GM23338 (cell line): ENCODE results near the gene ALG9. TPM values are rescaled to one million over a fixed set of nuclear protein-coding genes. Genes with fewer than 3 reads are reported as not detected.
"Not testable (repeated sequence)": the region's sequence is repeated elsewhere in the genome, so short reads cannot be mapped to it uniquely, and the experiment has no call there.

ENCODE experiments used
- ATAC-seq: fragments of 200-7000 bp; cut with Tn5 transposase; 3 replicates; pipeline ENCODE4 v1.9.1; 2020
- DNase-seq: peaks from one replicate; pipeline ENCODE4 v3.0.0-alpha.2; 2015; ENCODE audit warnings: low spot score
- H2AFZ ChIP-seq: fragments of 200-600 bp; sonication (generic); 2 replicates; pipeline ENCODE4 v1.8.0; 2016; ENCODE audit warnings: antibody characterized with exemption, mild to moderate bottlenecking, moderate library complexity
- H3F3A ChIP-seq: fragments of 200-600 bp; sonication (generic); replicated peaks from 2 replicates; pipeline ENCODE4 v1.8.0; 2017; ENCODE audit warnings: antibody characterized with exemption, mixed run types, low read depth
- H3K27ac ChIP-seq: fragments of 200-600 bp; sonication (generic); 2 replicates; pipeline ENCODE4 v1.6.1; 2016; ENCODE audit warnings: low read depth
- H3K27me3 ChIP-seq: fragments of 200-600 bp; sonication (generic); 2 replicates; pipeline ENCODE4 v1.8.0; 2016; ENCODE audit warnings: mild to moderate bottlenecking, mixed run types, moderate library complexity; ENCODE audit not compliant: insufficient read depth
- H3K36me3 ChIP-seq: fragments of 200-600 bp; sonication (generic); 2 replicates; pipeline ENCODE4 v1.8.0; 2016; ENCODE audit warnings: mild to moderate bottlenecking; ENCODE audit not compliant: insufficient read depth
- H3K4me1 ChIP-seq: fragments of 200-600 bp; sonication (generic); 2 replicates; pipeline ENCODE4 v1.8.0; 2016; ENCODE audit warnings: mild to moderate bottlenecking, moderate library complexity; ENCODE audit not compliant: insufficient read depth
- H3K4me2 ChIP-seq: fragments of 200-600 bp; sonication (generic); 2 replicates; pipeline ENCODE4 v1.7.1; 2017; ENCODE audit warnings: mixed run types
- H3K4me3 ChIP-seq: fragments of 200-600 bp; sonication (generic); 2 replicates; pipeline ENCODE4 v1.6.1; 2016; ENCODE audit warnings: mixed run types
- H3K79me2 ChIP-seq: fragments of 200-600 bp; sonication (generic); replicated peaks from 2 replicates; pipeline ENCODE4 v1.8.0; 2017; ENCODE audit warnings: mild to moderate bottlenecking; ENCODE audit not compliant: insufficient read depth
- H3K9me2 ChIP-seq: fragments of 200-600 bp; sonication (generic); 2 replicates; pipeline ENCODE4 v1.8.0; 2017; ENCODE audit not compliant: insufficient read depth
- H4K20me1 ChIP-seq: fragments of 200-600 bp; sonication (generic); replicated peaks from 2 replicates; pipeline ENCODE4 v1.8.0; 2017; ENCODE audit warnings: mild to moderate bottlenecking; ENCODE audit not compliant: insufficient read depth
- H3K27ac Mint-ChIP-seq: 2 replicates; pipeline ENCODE4 v1.8.0; 2020; ENCODE audit warnings: inconsistent platforms, mild to moderate bottlenecking, moderate library complexity, mixed read lengths
- H3K27me3 Mint-ChIP-seq: 3 replicates; pipeline ENCODE4 v1.8.0; 2022; ENCODE audit warnings: low read depth, mild to moderate bottlenecking, moderate library complexity, mixed read lengths, inconsistent platforms; ENCODE audit not compliant: insufficient read depth, poor library complexity
- H3K36me3 Mint-ChIP-seq: 3 replicates; pipeline ENCODE4 v1.8.0; 2021; ENCODE audit warnings: low read depth, mild to moderate bottlenecking, inconsistent platforms, moderate library complexity, mixed read lengths
- H3K4me1 Mint-ChIP-seq: 3 replicates; pipeline ENCODE4 v1.8.0; 2020; ENCODE audit warnings: mild to moderate bottlenecking, inconsistent platforms, mixed read lengths
- H3K4me3 Mint-ChIP-seq: 3 replicates; pipeline ENCODE4 v1.8.0; 2021; ENCODE audit warnings: moderate library complexity, mild to moderate bottlenecking, inconsistent platforms, mixed read lengths
- H3K9me3 Mint-ChIP-seq: 3 replicates; pipeline ENCODE4 v1.8.0; 2020; ENCODE audit warnings: moderate library complexity, mild to moderate bottlenecking, inconsistent platforms, mixed read lengths
- EZH2 ChIP-seq: fragments of 200-600 bp; sonication (generic); IDR thresholded peaks from one replicate; pipeline ENCODE4 v1.8.0; 2017; ENCODE audit warnings: antibody characterized with exemption, mild to moderate bottlenecking, low read depth; ENCODE audit not compliant: unreplicated experiment
- STAT1 ChIP-seq: IDR thresholded peaks from one replicate; pipeline ENCODE4 v1.6.1; 2016; ENCODE audit warnings: antibody characterized with exemption; ENCODE audit not compliant: unreplicated experiment
- ZNF114 ChIP-seq: fragments of 250-450 bp; sonication (Bioruptor Pico); IDR thresholded peaks from 2 replicates; pipeline ENCODE4 v1.5.0; 2020; ENCODE audit warnings: mild to moderate bottlenecking, moderate library complexity
- polyA plus RNA-seq: library from polyadenylated mRNA; unstranded; fragments of >200 nt; fragmentation: Nextera tagmentation; extraction: Ambion mirVana; gene quantifications from 2 replicates; pipeline ENCODE4 v1.2.1, GENCODE V29; 2016
- total RNA-seq: library from RNA; depleted of rRNA; stranded (reverse); fragments of >200 nt; shearing (Covaris generic); gene quantifications from 2 replicates; pipeline ENCODE4 v1.2.3, GENCODE V29; 2014
- TF ChIP-seq, protein P1 (sequence below): IDR thresholded peaks from 2 replicates; pipeline ENCODE4 v1.6.1; 2016; ENCODE audit warnings: antibody characterized with exemption
- TF ChIP-seq, protein P2 (sequence below): IDR thresholded peaks from one replicate; pipeline ENCODE4 v1.6.1; 2018; ENCODE audit warnings: antibody characterized with exemption; ENCODE audit not compliant: unreplicated experiment
- TF ChIP-seq, protein P3 (sequence below): fragments of 250-450 bp; sonication (Bioruptor Pico); IDR thresholded peaks from 2 replicates; pipeline ENCODE4 v1.5.0; 2020; ENCODE audit warnings: mild to moderate bottlenecking, moderate library complexity

ALG9 gene
- total and polyA plus RNA-seq, 2 experiments from 2014 or later = 25.4 to 31.1 TPM

DNA sequence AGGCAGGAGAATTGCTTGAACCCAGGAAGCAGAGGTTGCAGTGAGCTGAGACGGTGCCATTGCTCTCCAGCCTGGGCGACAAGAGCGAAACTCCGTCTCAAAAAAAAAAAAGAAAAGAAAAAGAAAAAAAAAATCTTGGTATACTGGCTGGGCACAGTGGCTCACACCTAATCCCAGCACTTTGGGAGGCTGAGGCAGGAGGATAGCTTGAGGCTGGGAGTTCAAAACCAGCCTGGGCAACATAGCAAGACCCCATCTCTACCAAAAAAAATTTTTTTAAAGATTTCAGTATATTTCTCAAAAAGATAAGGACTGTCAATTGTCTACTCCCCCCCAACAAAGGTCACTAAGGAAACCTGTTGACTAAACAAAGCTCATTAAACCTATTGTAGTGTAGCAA, 13.7 kb upstream of the ALG9 start:
- H3K9me2 ChIP-seq, H3K4me3 ChIP-seq, H3K36me3 ChIP-seq, H3K4me1 ChIP-seq, H3F3A ChIP-seq, DNase-seq, H3K4me1 Mint-ChIP-seq, ATAC-seq, H3K79me2 ChIP-seq, H3K27me3 ChIP-seq, H3K4me3 Mint-ChIP-seq, H3K27ac Mint-ChIP-seq, H3K36me3 Mint-ChIP-seq, H3K4me2 ChIP-seq, H3K9me3 Mint-ChIP-seq, H2AFZ ChIP-seq, H3K27me3 Mint-ChIP-seq, H3K27ac ChIP-seq, H4K20me1 ChIP-seq: not testable (repeated sequence)

DNA sequence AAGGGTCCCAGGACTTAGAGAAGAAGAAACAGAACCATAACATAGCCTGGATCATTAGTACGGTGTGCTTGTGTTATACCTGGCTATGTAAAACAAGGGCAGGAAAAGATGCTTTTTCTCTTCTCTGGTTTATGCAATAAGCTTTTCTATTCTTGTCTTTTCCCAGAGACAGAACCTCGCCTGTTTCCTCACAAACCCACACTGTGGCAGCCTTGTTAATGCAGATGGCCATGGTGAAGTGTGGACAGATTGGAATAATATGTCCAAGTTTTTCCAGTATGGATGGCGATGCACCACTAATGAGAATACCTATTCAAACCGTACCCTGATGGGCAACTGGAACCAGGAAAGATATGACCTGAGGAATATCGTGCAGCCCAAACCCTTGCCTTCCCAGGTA, 10.8 kb upstream of the ALG9 start:
- Histone ChIP-seq H3K9me2 (no peaks in the 10 kb centered on the region), H2AFZ (no peak overlapping the region), H3K79me2 (no peaks in the 10 kb centered on the region), H3K27ac (no peak overlapping the region), H3F3A (peaks cover 5% of the 10 kb centered on the region), H3K27me3 (no peaks in the 10 kb centered on the region), H3K4me1 (0 out of 2 replicates have a peak, but pooled peaks cover 9% of the 10 kb centered on the region), H3K4me2 (no peak overlapping the region), H3K36me3 (no peaks in the 10 kb centered on the region), H3K4me3 (no peak overlapping the region), H4K20me1 (no peaks in the 10 kb centered on the region)
- peaks cover 5% of the 10 kb centered on the region for H3K27me3 Mint-ChIP-seq
- no peaks in the 10 kb centered on the region for H3K9me3 Mint-ChIP-seq
- ATAC-seq = no peak
- no peak overlapping the region for H3K27ac Mint-ChIP-seq
- no peaks in the 10 kb centered on the region for H3K36me3 Mint-ChIP-seq
- no peak overlapping the region for H3K4me3 Mint-ChIP-seq
- H3K4me1 Mint-ChIP-seq = peaks cover 5% of the 10 kb centered on the region; the same call in 2 of the 3 replicates
- TF ChIP-seq EZH2 = no peak
- TF ChIP-seq, protein P1, sequence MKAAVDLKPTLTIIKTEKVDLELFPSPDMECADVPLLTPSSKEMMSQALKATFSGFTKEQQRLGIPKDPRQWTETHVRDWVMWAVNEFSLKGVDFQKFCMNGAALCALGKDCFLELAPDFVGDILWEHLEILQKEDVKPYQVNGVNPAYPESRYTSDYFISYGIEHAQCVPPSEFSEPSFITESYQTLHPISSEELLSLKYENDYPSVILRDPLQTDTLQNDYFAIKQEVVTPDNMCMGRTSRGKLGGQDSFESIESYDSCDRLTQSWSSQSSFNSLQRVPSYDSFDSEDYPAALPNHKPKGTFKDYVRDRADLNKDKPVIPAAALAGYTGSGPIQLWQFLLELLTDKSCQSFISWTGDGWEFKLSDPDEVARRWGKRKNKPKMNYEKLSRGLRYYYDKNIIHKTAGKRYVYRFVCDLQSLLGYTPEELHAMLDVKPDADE = no peak
- TF ChIP-seq, protein P2, sequence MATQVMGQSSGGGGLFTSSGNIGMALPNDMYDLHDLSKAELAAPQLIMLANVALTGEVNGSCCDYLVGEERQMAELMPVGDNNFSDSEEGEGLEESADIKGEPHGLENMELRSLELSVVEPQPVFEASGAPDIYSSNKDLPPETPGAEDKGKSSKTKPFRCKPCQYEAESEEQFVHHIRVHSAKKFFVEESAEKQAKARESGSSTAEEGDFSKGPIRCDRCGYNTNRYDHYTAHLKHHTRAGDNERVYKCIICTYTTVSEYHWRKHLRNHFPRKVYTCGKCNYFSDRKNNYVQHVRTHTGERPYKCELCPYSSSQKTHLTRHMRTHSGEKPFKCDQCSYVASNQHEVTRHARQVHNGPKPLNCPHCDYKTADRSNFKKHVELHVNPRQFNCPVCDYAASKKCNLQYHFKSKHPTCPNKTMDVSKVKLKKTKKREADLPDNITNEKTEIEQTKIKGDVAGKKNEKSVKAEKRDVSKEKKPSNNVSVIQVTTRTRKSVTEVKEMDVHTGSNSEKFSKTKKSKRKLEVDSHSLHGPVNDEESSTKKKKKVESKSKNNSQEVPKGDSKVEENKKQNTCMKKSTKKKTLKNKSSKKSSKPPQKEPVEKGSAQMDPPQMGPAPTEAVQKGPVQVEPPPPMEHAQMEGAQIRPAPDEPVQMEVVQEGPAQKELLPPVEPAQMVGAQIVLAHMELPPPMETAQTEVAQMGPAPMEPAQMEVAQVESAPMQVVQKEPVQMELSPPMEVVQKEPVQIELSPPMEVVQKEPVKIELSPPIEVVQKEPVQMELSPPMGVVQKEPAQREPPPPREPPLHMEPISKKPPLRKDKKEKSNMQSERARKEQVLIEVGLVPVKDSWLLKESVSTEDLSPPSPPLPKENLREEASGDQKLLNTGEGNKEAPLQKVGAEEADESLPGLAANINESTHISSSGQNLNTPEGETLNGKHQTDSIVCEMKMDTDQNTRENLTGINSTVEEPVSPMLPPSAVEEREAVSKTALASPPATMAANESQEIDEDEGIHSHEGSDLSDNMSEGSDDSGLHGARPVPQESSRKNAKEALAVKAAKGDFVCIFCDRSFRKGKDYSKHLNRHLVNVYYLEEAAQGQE = no peak
- no peak for DNase-seq

DNA sequence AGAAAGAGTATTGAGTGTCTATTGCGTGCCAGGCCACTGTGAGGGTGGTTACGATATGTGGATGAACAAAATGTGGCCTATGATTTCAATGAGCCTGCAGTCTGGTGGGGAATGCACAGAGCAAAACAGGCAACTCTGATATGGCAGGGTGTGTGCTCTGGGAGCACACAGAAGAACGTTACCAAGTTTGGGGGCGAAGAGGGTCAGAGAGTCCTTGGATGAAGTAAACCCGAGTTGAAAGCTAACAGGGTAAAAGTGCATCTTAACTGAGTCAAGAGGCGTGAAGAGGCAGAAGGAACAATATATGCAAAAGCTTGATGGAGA, 8.2 kb upstream of the ALG9 start:
- ATAC-seq = no peak
- TF ChIP-seq, protein P3, sequence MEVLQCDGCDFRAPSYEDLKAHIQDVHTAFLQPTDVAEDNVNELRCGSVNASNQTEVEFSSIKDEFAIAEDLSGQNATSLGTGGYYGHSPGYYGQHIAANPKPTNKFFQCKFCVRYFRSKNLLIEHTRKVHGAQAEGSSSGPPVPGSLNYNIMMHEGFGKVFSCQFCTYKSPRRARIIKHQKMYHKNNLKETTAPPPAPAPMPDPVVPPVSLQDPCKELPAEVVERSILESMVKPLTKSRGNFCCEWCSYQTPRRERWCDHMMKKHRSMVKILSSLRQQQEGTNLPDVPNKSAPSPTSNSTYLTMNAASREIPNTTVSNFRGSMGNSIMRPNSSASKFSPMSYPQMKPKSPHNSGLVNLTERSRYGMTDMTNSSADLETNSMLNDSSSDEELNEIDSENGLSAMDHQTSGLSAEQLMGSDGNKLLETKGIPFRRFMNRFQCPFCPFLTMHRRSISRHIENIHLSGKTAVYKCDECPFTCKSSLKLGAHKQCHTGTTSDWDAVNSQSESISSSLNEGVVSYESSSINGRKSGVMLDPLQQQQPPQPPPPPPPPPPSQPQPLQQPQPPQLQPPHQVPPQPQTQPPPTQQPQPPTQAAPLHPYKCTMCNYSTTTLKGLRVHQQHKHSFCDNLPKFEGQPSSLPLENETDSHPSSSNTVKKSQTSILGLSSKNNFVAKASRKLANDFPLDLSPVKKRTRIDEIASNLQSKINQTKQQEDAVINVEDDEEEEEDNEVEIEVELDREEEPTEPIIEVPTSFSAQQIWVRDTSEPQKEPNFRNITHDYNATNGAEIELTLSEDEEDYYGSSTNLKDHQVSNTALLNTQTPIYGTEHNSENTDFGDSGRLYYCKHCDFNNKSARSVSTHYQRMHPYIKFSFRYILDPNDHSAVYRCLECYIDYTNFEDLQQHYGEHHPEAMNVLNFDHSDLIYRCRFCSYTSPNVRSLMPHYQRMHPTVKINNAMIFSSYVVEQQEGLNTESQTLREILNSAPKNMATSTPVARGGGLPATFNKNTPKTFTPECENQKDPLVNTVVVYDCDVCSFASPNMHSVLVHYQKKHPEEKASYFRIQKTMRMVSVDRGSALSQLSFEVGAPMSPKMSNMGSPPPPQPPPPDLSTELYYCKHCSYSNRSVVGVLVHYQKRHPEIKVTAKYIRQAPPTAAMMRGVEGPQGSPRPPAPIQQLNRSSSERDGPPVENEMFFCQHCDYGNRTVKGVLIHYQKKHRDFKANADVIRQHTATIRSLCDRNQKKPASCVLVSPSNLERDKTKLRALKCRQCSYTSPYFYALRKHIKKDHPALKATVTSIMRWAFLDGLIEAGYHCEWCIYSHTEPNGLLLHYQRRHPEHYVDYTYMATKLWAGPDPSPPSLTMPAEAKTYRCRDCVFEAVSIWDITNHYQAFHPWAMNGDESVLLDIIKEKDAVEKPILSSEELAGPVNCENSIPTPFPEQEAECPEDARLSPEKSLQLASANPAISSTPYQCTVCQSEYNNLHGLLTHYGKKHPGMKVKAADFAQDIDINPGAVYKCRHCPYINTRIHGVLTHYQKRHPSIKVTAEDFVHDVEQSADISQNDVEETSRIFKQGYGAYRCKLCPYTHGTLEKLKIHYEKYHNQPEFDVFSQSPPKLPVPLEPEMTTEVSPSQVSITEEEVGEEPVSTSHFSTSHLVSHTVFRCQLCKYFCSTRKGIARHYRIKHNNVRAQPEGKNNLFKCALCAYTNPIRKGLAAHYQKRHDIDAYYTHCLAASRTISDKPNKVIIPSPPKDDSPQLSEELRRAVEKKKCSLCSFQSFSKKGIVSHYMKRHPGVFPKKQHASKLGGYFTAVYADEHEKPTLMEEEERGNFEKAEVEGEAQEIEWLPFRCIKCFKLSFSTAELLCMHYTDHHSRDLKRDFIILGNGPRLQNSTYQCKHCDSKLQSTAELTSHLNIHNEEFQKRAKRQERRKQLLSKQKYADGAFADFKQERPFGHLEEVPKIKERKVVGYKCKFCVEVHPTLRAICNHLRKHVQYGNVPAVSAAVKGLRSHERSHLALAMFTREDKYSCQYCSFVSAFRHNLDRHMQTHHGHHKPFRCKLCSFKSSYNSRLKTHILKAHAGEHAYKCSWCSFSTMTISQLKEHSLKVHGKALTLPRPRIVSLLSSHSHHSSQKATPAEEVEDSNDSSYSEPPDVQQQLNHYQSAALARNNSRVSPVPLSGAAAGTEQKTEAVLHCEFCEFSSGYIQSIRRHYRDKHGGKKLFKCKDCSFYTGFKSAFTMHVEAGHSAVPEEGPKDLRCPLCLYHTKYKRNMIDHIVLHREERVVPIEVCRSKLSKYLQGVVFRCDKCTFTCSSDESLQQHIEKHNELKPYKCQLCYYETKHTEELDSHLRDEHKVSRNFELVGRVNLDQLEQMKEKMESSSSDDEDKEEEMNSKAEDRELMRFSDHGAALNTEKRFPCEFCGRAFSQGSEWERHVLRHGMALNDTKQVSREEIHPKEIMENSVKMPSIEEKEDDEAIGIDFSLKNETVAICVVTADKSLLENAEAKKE (CRISPR knock-in tag) = no peak
- TF ChIP-seq ZNF114 (CRISPR knock-in tag) (no peak), STAT1 (no peak)

More for the DNA sequence above, 8.2 kb upstream of the ALG9 start:
- no peaks in the 10 kb centered on the region for H3K9me2 ChIP-seq
- Mint-ChIP-seq H3K27ac (peak overlapping the region; percentile 99), H3K27me3 (peaks cover 5% of the 10 kb centered on the region), H3K4me1 (peaks cover 5% of the 10 kb centered on the region; the same call in 2 of the 3 replicates), H3K4me3 (peak overlapping the region; percentile 94), H3K9me3 (no peaks in the 10 kb centered on the region), H3K36me3 (no peaks in the 10 kb centered on the region)
- no peaks in the 10 kb centered on the region for H4K20me1 ChIP-seq
- 0 out of 2 replicates have a peak, but pooled peaks cover 9% of the 10 kb centered on the region for H3K4me1 ChIP-seq
- no peaks in the 10 kb centered on the region for H3K27me3 ChIP-seq
- no peaks in the 10 kb centered on the region for H3K79me2 ChIP-seq
- H3K4me2 ChIP-seq = peak overlapping the region; percentile 96
- no peaks in the 10 kb centered on the region for H3K36me3 ChIP-seq
- H2AFZ ChIP-seq = peak overlapping the region; percentile 95
- peaks cover 5% of the 10 kb centered on the region for H3F3A ChIP-seq
- H3K27ac ChIP-seq = peak overlapping the region; percentile 92
- H3K4me3 ChIP-seq = peak overlapping the region; percentile 72
- DNase-seq = no peak
